Measurements from ENCODE around the gene SLC51A.

Gene SLC51A

DNA sequence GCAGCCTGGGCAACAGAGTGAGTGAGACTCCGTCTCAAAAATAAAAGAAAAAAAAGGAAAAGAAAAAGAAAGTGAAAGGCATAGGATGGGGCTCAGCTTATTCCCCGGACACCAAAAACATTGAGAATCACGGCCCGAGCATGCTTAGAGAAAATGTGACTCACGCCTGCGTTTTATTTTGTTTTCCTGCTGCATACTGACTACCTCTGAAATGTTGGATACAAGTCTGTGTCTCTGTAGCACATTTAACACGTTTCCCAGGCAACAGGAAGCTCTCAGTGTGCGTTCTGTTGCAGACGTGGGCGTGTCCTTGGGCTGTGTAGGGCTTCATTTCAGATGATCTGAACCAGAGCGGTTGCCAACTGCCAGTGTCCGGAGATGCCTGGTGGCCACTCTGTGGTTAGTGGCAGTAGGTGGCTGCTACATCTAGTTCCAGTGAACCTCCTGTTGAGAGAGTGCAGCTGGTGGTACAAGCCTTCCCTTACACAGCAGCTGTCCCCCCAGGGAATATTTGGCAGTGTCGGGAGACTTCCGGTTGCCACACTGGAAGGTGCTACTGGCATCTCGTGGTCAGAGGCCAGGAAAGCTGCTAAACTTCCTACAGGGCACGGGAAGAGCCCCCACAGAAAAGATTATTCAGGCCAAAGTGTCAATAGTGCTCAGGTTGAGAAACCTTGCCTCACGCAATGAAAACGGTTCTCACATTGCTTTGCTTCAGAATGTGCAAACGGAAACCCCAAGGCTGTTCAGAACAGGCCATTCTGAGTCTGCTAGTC, 3.0 kb downstream of the SLC51A start:
- Histone ChIP-seq H3K36me3 (ENCODE audit: insufficient read depth, low read length) (no peaks in the 10 kb centered on the region), H3K4me1 (ENCODE audit: control insufficient read depth, insufficient read depth, low read length) (peaks cover 10% of the 10 kb centered on the region), H3K9ac (ENCODE audit: low read depth, low read length) (peak overlapping the region; percentile 14), H3K27me3 (ENCODE audit: control insufficient read depth, insufficient read depth, low read length) (peaks cover 11% of the 10 kb centered on the region), H3K4me2 (ENCODE audit: low read length) (peak overlapping the region; percentile 80), H3K4me3 (ENCODE audit: low read length) (peak overlapping the region; percentile 51), H3K9me3 (replicated peaks; ENCODE audit: low read length) (no peaks in the 10 kb centered on the region)

DNA sequence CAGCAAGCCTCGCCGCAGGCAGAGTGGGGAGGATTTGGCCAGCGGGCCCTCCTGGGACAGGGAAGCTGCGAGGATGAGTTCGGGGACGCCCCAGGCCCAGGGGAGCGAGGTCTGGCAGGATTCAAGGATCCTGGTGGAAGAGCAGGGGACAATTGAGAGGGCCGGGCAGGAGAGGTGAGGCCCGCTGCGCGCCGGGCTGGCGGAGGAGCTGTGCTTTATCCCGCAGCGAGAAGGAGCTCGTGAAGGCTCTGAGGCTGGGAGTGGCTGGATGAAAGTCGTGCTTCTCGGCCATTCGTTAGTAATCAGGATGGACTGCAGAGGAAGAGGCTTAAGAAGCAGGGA, 3.6 kb downstream of the SLC51A start:
- Histone ChIP-seq H3K4me3 (ENCODE audit: low read length) (no peak overlapping the region), H3K4me2 (ENCODE audit: low read length) (peak overlapping the region; percentile 80), H3K4me1 (ENCODE audit: control insufficient read depth, insufficient read depth, low read length) (peaks cover 10% of the 10 kb centered on the region), H3K9ac (ENCODE audit: low read depth, low read length) (peak overlapping the region; percentile 14), H3K36me3 (ENCODE audit: insufficient read depth, low read length) (no peaks in the 10 kb centered on the region), H3K27me3 (ENCODE audit: control insufficient read depth, insufficient read depth, low read length) (peaks cover 11% of the 10 kb centered on the region), H3K9me3 (replicated peaks; ENCODE audit: low read length) (no peaks in the 10 kb centered on the region)

DNA sequence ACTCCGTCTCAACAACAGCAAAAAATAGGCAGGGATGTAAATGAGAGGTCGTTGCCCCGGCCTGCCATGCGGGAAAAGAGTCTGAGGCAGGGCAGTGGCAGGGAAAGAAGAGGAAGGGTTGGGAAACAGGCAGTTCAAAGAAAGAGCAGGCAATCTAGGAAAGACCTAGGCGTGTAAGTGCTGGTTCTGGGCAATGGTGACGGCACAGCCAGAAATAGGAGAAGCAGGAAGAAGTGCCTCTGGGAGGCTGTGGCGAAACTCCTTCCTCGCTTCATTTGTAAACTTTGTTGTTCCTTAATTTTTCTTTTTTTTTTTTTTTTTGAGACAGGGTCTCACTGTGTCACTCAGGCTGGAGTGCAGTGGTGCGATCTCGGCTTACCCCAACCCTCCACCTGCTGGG, 4.3 kb downstream of the SLC51A start:
- Histone ChIP-seq H3K4me3 (ENCODE audit: low read length) (no peak overlapping the region), H3K9ac (ENCODE audit: low read depth, low read length) (no peak overlapping the region), H3K9me3 (replicated peaks; ENCODE audit: low read length) (no peaks in the 10 kb centered on the region), H3K4me2 (ENCODE audit: low read length) (no peak overlapping the region), H3K36me3 (ENCODE audit: insufficient read depth, low read length) (no peaks in the 10 kb centered on the region), H3K27me3 (ENCODE audit: control insufficient read depth, insufficient read depth, low read length) (peaks cover 11% of the 10 kb centered on the region), H3K4me1 (ENCODE audit: control insufficient read depth, insufficient read depth, low read length) (peaks cover 10% of the 10 kb centered on the region)

DNA sequence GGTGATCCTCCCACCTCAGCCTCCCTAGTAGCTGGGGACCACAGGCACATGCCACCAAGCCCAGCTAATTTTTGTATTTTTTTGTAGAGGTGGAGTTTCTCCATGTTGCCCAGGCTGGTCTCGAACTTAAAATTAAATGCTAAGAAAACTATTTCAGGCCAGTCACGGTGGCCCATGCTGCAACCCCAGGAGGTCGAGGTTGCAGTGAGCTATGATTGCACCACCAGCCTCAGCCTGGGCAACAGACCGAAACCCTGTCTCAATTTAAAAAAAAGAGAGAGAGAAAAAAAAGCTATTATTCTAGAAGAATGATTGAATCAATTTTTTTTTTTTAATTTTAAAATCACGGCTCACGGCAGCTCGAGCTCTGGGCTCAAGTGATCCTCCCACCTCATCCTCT, 4.7 kb downstream of the SLC51A start:
- Histone ChIP-seq H3K36me3 (ENCODE audit: insufficient read depth, low read length) (no peaks in the 10 kb centered on the region), H3K4me1 (ENCODE audit: control insufficient read depth, insufficient read depth, low read length) (peaks cover 10% of the 10 kb centered on the region), H3K9ac (ENCODE audit: low read depth, low read length) (no peak overlapping the region), H3K4me2 (ENCODE audit: low read length) (no peak overlapping the region), H3K9me3 (replicated peaks; ENCODE audit: low read length) (no peaks in the 10 kb centered on the region), H3K4me3 (ENCODE audit: low read length) (no peak overlapping the region), H3K27me3 (ENCODE audit: control insufficient read depth, insufficient read depth, low read length) (peaks cover 7% of the 10 kb centered on the region)

DNA sequence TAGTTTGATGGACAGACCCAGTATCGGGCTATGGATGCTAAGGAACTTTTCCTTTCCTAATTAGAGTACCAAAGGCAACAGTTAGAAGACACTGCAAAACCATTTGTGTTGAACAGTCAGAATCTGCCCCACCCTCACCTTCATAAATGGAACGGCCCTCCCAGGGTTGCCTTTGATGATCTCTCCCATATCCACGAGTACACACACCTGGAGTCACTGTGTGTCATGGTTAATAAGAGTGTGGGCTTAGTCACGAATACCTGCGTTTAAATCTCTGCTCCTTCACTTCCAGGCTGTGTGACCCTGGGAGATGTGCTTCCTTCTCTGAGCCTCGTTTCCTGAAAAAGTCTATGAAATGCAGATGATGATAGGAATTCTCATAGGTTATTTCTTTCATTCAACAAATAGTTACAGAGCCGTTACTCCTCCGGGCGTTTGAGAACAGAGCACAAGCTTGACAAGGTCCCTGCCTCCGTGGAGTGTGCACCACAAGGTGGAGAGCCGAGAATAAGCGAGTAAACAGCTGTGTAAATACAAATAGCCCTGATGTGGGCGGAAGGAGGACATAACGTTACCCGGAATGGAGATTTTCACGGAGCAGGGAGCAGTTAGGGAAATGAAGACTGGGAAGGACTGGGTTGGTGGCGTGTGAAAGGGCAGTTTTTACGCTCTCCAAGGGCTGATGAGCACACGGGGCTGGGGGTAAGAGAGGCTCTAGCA, 6.7 kb downstream of the SLC51A start:
- Histone ChIP-seq H3K27me3 (ENCODE audit: control insufficient read depth, insufficient read depth, low read length) (no peaks in the 10 kb centered on the region), H3K36me3 (ENCODE audit: insufficient read depth, low read length) (no peaks in the 10 kb centered on the region), H3K4me2 (ENCODE audit: low read length) (peak overlapping the region; percentile 15), H3K9me3 (replicated peaks; ENCODE audit: low read length) (no peaks in the 10 kb centered on the region), H3K4me3 (ENCODE audit: low read length) (no peak overlapping the region), H3K9ac (ENCODE audit: low read depth, low read length) (no peak overlapping the region), H3K4me1 (ENCODE audit: control insufficient read depth, insufficient read depth, low read length) (peaks cover 10% of the 10 kb centered on the region)

DNA sequence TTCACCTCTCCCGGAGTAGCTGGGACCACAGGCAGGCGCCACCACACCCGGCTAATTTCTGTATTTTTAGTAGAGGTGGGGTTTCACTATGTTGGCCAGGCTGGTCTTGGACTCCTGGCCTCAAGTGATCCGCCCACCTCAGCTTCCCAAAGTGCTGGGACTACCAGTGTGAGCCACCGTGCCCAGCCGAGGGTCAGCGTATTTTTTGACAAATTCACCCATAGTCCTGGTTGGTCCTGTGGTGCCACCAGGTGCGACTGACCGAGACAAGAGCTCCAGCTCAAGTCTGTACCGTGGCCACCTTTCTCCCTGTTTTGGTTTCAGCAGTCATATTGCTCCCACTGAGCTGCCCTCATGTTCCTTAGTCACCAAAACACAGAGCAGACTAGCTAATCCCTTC, 8.8 kb downstream of the SLC51A start:
- no peak overlapping the region for H3K4me3 ChIP-seq (ENCODE audit: low read length)
- no peaks in the 10 kb centered on the region for H3K9me3 ChIP-seq (replicated peaks; ENCODE audit: low read length)
- H3K36me3 ChIP-seq (ENCODE audit: insufficient read depth, low read length): no peaks in the 10 kb centered on the region
- no peaks in the 10 kb centered on the region for H3K27me3 ChIP-seq (ENCODE audit: control insufficient read depth, insufficient read depth, low read length)
- H3K9ac ChIP-seq (ENCODE audit: low read depth, low read length): no peak overlapping the region
- no peak overlapping the region for H3K4me2 ChIP-seq (ENCODE audit: low read length)
- peaks cover 3% of the 10 kb centered on the region for H3K4me1 ChIP-seq (ENCODE audit: control insufficient read depth, insufficient read depth, low read length)

DNA sequence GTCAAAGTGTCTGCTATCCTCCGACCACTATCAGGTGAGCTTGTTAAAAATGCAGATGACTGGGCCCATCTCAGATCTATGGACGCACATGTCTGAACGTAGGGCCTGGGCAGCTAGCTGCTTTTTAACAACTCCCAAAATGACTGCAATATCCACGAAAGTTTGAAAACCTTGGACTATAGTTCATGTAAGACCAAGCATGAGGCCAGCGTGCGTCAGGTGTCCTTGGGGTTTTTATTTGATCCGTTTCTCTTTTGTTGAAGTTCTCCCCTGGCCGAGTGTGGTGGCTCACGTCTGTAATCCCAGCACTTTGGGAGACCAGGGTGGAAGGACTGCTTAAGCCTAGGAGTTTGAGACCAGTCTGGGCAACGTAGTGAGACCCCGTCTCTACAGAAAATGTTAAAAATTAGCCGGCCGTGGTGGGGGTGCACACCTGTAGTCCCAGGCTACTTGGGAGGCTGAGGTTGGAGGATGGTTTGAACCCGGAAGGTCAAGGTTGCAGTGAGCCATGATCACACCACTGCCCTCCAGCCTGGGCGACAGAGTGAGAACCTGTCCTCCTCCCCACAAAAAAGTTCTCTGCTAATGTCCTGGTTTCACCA, 9.5 kb downstream of the SLC51A start:
- Histone ChIP-seq H3K4me3 (ENCODE audit: low read length) (no peak overlapping the region), H3K9ac (ENCODE audit: low read depth, low read length) (no peak overlapping the region), H3K36me3 (ENCODE audit: insufficient read depth, low read length) (no peaks in the 10 kb centered on the region), H3K4me2 (ENCODE audit: low read length) (no peak overlapping the region), H3K4me1 (ENCODE audit: control insufficient read depth, insufficient read depth, low read length) (peaks cover 3% of the 10 kb centered on the region), H3K9me3 (replicated peaks; ENCODE audit: low read length) (no peaks in the 10 kb centered on the region), H3K27me3 (ENCODE audit: control insufficient read depth, insufficient read depth, low read length) (no peaks in the 10 kb centered on the region)

DNA sequence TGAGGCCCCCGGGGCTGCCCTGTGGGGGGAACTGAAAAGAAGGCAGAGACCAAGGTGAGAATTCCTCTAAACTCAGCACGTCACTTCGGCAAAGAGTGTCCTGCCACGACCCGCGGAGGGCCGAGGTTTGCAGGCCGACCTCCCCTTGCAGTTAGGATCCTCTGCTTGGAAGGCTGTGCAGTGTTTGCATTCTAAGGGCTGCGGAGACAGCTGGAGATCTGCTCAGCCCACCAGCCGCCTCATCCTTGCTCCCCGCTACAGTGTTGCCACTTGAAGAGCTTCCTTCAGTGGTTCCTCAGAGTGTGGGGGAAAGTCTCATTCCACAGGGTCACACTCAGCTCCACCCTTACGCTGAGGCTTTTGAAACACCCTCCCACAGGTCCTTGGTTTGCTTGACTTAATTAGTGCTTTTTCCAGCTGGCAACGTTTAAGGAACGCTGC, 10.8 kb downstream of the SLC51A start:
- Histone ChIP-seq H3K4me3 (ENCODE audit: low read length) (no peak overlapping the region), H3K27me3 (ENCODE audit: control insufficient read depth, insufficient read depth, low read length) (no peaks in the 10 kb centered on the region), H3K4me2 (ENCODE audit: low read length) (no peak overlapping the region), H3K9ac (ENCODE audit: low read depth, low read length) (no peak overlapping the region), H3K4me1 (ENCODE audit: control insufficient read depth, insufficient read depth, low read length) (peaks cover 3% of the 10 kb centered on the region), H3K36me3 (ENCODE audit: insufficient read depth, low read length) (no peaks in the 10 kb centered on the region), H3K9me3 (replicated peaks; ENCODE audit: low read length) (no peaks in the 10 kb centered on the region)

DNA sequence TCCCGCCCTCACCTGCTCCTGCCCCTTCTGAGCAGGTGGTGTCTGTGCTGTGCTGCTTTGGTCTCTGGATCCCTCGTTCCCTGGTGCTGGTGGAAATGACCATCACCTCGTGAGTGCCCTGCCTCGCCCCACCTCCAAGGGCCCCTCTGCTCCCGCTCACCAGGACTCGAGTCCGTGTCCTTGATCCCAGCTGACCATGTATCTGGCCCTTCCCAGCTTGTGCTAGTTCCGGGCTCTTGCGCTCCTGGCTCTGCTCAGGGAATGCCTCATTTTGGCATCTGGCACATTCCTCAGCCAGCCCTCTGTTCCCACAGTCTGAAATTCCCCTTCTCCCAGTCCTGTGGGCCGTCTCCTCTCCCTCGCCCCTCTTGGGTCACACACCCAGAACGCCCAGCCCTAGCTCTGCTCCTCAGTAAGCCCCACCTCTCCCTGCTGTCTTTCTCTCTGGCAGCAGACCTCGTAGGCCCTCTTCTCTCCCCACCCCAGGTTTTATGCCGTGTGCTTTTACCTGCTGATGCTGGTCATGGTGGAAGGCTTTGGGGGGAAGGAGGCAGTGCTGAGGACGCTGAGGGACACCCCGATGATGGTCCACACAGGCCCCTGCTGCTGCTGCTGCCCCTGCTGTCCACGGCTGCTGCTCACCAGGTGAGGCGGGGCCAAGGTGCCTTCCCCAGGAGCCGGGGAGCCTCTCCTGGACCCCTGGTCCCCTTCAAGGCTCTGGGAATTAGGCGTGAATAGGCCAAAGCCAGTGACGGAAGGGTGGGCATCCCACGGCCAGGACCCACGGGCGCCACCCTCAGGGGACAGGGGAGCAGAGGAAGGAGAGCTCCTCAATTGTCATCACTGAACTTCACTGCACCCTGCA, 11.5 kb downstream of the SLC51A start:
- no peaks in the 10 kb centered on the region for H3K9me3 ChIP-seq (replicated peaks; ENCODE audit: low read length)
- H3K4me3 ChIP-seq (ENCODE audit: low read length): no peak overlapping the region
- no peaks in the 10 kb centered on the region for H3K27me3 ChIP-seq (ENCODE audit: control insufficient read depth, insufficient read depth, low read length)
- H3K4me2 ChIP-seq (ENCODE audit: low read length): no peak overlapping the region
- no peaks in the 10 kb centered on the region for H3K36me3 ChIP-seq (ENCODE audit: insufficient read depth, low read length)
- H3K4me1 ChIP-seq (ENCODE audit: control insufficient read depth, insufficient read depth, low read length): peaks cover 3% of the 10 kb centered on the region
- no peak overlapping the region for H3K9ac ChIP-seq (ENCODE audit: low read depth, low read length)

DNA sequence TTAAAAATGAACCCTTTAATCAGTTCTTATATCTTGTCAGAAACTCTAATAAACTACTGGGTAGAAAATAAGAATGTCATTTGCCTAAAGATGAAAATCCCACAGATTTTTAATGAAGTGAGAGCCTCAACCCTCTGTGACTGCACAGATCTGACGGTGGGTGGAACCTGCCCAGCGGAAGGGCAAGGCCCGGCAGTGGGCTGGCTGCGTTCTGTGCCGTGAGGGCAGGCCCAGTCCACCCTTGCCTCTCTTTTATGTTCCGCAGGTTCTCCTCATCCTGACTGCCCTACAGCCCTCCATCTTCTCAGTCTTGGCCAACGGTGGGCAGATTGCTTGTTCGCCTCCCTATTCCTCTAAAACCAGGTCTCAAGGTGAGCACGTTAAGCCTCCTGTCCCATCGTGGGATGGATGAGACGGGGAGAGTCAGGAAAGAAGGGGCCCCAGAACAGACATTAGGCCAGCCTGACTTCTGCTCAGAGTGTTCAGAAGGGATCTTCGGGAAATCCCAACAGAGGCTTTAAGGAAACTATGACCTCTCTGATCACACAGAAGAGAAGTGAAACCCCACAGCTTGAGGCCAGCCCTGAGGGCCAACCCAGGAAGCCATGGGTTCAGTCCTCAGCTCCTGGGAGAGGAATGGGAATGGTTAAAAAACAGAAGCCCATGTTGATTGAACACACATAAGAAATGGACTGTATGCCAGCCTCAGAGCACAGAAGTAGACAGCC, 16.0 kb downstream of the SLC51A start:
- Histone ChIP-seq H3K9me3 (replicated peaks; ENCODE audit: low read length) (no peaks in the 10 kb centered on the region), H3K4me3 (ENCODE audit: low read length) (no peak overlapping the region)

DNA sequence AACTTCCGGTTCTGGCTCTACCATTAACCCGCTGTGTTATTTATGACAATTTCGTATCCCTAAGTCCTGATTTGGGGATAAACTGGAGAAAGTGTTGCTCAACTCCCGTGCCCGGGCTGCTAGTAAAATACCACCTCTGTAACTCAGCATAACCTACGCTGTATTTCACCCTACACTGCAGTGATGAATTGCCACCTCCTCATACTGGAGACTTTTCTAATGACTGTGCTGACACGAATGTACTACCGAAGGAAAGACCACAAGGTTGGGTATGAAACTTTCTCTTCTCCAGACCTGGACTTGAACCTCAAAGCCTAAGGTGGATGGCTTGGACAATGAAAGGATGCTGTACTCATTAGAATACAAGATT, 16.5 kb downstream of the SLC51A start:
- H3K27me3 ChIP-seq (ENCODE audit: control insufficient read depth, insufficient read depth, low read length): no peaks in the 10 kb centered on the region
- peaks cover 19% of the 10 kb centered on the region for H3K36me3 ChIP-seq (ENCODE audit: insufficient read depth, low read length)
- H3K4me1 ChIP-seq (ENCODE audit: control insufficient read depth, insufficient read depth, low read length): no peaks in the 10 kb centered on the region
- no peak overlapping the region for H3K4me2 ChIP-seq (ENCODE audit: low read length)
- H3K9me3 ChIP-seq (replicated peaks; ENCODE audit: low read length): no peaks in the 10 kb centered on the region
- H3K9ac ChIP-seq (ENCODE audit: low read depth, low read length): no peak overlapping the region
- no peak overlapping the region for H3K4me3 ChIP-seq (ENCODE audit: low read length)

More for the DNA sequence above, 16.0 kb downstream of the SLC51A start:
- H3K4me1 ChIP-seq (ENCODE audit: control insufficient read depth, insufficient read depth, low read length): no peaks in the 10 kb centered on the region
- no peak overlapping the region for H3K4me2 ChIP-seq (ENCODE audit: low read length)
- H3K9ac ChIP-seq (ENCODE audit: low read depth, low read length): no peak overlapping the region
- H3K27me3 ChIP-seq (ENCODE audit: control insufficient read depth, insufficient read depth, low read length): no peaks in the 10 kb centered on the region
- H3K36me3 ChIP-seq (ENCODE audit: insufficient read depth, low read length): peaks cover 14% of the 10 kb centered on the region

Measured in skeletal muscle satellite cell (primary cell).